HEK293 (cell line): ENCODE results near the gene NME3.

Experiments
- CTCF ChIP-seq: fragments of 450-650 bp; formaldehyde crosslinking; IDR thresholded peaks from 2 replicates; pipeline ENCODE4 v1.5.1; 2016; ENCODE audit warnings: missing biosample characterization, missing genetic modification characterization
- IKZF3 ChIP-seq: fragments of 450-650 bp; IDR thresholded peaks from 2 replicates; pipeline ENCODE4 v1.5.0; 2018; ENCODE audit warnings: missing biosample characterization, mild to moderate bottlenecking, missing genetic modification characterization, moderate library complexity
- PRDM6 ChIP-seq: fragments of 450-650 bp; formaldehyde crosslinking; IDR thresholded peaks from 2 replicates; pipeline ENCODE4 v1.5.1; 2017; ENCODE audit warnings: missing biosample characterization, missing genetic modification characterization
- REST ChIP-seq: fragments of 450-650 bp; formaldehyde crosslinking; IDR thresholded peaks from 2 replicates; pipeline ENCODE4 v1.5.1; 2016; ENCODE audit warnings: missing biosample characterization, missing genetic modification characterization
- SALL2 ChIP-seq: fragments of 450-650 bp; formaldehyde crosslinking; IDR thresholded peaks from 2 replicates; pipeline ENCODE4 v1.5.0; 2017; ENCODE audit warnings: missing biosample characterization, mild to moderate bottlenecking, missing genetic modification characterization, borderline replicate concordance
- ZNF138 ChIP-seq: fragments of 450-650 bp; formaldehyde crosslinking; IDR thresholded peaks from 2 replicates; pipeline ENCODE4 v1.5.1; 2016; ENCODE audit warnings: missing biosample characterization, missing genetic modification characterization, borderline replicate concordance
- ZNF555 ChIP-seq: fragments of 450-650 bp; formaldehyde crosslinking; conservative IDR thresholded peaks from 2 replicates; pipeline ENCODE4 v1.5.1; 2017; ENCODE audit warnings: missing biosample characterization, mild to moderate bottlenecking, missing genetic modification characterization, inconsistent platforms
- ZNF626 ChIP-seq: fragments of 450-650 bp; sonication (Bioruptor Pico); formaldehyde crosslinking; IDR thresholded peaks from 2 replicates; pipeline ENCODE4 v1.5.1; 2018; ENCODE audit warnings: missing biosample characterization, missing genetic modification characterization, inconsistent platforms
- TF ChIP-seq, protein P1 (sequence below): fragments of 450-650 bp; formaldehyde crosslinking; IDR thresholded peaks from 2 replicates; pipeline ENCODE4 v1.5.1; 2016; ENCODE audit warnings: missing biosample characterization, missing genetic modification characterization

DNA sequence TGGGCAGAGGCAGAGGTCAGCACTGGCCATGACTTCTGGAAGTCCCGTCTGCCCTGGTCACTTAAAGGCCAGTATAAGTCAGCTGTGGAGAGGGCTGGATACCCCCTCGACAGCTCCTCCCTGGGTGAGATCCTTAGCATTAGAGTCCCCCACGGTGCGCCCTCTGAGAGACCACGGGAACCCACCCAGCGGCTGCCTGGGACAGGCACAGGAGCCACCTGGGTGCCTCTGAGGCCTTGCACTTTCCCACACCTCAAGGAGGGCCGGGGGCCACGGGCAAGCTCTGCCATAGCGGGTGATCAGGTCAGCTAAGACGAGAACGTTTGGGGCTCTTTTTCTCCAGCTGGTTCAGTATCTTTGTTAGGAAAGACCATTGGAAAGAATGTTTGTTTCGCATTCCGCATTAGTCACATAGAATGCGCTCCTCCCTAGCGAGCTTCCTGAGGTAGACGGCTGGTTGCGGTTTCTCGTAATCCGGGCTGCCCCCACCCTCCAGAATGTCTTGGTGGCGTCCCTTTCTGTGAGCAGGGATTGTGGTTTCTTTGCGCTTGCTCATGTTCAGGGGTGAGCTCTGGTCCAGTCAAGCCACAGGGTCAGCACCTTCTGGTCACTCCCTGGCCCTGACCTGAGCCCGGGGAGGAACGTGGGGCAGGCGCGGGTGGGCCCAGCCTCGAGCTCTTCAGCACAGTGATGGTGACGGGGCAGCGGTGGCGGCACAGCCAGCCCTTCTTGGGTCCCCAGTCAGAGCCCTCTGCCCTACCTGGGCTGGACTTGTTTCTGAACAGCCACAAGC lies 25.2 kb downstream of the NME3 start:
- TF ChIP-seq SALL2 (tag by site-specific recombination) (no peak), PRDM6 (no peak), ZNF138 (tag by site-specific recombination) (no peak), ZNF555 (tag by site-specific recombination) (no peak), CTCF (no peak), ZNF626 (tag by site-specific recombination) (no peak), IKZF3 (no peak), REST (tag by site-specific recombination) (no peak)
- TF ChIP-seq, protein P1, sequence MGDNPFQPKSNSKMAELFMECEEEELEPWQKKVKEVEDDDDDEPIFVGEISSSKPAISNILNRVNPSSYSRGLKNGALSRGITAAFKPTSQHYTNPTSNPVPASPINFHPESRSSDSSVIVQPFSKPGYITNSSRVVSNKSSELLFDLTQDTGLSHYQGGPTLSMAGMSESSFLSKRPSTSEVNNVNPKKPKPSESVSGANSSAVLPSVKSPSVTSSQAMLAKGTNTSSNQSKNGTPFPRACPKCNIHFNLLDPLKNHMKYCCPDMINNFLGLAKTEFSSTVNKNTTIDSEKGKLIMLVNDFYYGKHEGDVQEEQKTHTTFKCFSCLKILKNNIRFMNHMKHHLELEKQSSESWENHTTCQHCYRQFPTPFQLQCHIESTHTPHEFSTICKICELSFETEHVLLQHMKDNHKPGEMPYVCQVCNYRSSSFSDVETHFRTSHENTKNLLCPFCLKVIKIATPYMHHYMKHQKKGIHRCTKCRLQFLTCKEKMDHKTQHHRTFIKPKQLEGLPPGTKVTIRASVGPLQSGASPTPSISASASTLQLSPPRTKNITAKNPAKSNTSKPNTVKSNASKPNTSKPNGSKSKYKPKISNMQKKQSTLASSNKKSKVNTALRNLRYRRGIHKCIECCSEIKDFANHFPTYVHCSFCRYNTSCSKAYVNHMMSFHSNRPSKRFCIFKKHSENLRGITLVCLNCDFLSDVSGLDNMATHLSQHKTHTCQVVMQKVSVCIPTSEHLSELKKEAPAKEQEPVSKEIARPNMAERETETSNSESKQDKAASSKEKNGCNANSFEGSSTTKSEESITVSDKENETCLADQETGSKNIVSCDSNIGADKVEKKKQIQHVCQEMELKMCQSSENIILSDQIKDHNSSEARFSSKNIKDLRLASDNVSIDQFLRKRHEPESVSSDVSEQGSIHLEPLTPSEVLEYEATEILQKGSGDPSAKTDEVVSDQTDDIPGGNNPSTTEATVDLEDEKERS (tag by site-specific recombination): no peak
